DMS153 treated with DMSO at 0.1 percent for 48 hours (cell line): ENCODE measurements around the gene PRR12.

Experiments used
- DNase-seq: peaks from one replicate; lab custom pipeline; 2025; ENCODE audit not compliant: unreplicated experiment; lab: John Stamatoyannopoulos, UW

Gene PRR12, protein sequence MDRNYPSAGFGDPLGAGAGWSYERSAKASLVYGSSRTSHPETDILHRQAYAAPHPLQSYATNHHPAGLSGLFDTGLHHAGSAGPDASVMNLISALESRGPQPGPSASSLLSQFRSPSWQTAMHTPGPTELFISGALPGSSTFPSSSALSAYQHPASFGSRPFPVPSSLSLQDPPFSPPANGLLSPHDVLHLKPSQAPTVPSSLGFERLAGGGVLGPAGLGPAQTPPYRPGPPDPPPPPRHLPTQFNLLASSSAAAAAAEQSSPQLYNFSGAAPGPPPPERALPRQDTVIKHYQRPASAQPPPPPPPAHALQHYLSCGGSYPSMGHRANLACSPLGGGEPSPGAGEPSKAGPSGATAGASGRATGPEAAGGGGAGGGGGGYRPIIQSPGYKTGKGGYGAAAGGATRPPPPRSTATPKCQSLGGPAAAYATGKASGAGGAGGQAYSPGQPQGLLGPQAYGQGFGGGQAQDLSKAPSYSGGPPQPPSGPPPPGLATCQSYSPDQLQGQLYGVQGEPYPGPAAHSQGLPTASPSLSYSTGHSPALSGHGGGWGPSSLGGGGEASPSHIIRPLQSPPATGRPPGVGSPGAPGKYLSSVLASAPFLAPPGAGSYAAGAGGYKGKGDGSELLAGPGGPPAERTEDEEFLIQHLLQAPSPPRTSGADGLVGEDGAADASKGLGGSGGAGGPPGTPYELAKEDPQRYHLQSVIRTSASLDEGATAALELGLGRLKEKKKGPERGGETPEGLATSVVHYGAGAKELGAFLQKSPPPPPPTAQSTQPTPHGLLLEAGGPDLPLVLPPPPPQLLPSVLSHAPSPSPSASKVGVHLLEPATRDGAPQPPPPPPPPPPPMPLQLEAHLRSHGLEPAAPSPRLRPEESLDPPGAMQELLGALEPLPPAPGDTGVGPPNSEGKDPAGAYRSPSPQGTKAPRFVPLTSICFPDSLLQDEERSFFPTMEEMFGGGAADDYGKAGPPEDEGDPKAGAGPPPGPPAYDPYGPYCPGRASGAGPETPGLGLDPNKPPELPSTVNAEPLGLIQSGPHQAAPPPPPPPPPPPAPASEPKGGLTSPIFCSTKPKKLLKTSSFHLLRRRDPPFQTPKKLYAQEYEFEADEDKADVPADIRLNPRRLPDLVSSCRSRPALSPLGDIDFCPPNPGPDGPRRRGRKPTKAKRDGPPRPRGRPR (N-terminal part only)

DNA sequence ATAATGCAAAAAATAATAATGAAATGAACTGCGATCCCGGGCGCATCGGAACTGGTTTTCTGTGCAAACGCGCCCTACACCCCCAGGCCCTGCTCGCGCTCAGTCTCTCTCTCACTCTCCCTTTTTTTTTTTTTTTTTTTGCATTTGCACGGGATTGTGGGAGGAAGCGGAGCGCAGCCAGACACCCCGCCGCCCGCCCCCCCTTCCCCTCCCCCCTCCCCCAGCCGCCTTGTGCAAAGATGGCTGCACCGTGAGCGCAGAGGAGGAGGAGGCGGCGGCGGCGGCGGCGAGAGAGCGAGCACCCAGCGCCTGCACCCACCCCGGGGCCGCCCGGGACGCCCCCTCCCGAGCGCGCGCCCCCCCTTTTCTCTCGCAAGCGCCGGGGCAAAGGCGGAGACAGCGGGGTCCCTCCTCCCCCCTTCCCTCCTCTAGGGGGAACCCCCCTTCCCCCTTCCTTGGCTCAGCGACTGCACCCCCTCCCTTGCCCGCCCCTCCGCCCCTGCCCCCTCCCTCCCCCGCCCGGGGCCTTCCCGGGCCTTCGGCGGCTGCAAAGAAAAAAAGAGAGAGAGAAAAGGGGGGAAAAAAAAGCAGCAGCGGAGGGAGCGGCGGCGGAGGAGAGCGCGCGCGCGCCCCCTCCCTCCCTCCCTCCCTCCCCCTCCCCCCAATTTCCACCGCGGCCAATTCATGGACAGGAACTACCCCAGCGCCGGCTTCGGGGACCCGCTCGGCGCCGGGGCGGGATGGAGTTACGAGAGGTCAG lies at the start of gene PRR12:
Gene PRR12 (plus strand): TSS at position 212 of the 760 bp plus-strand sequence. CDS start 473 bp downstream, at position 685.
- peak; percentile 44 for DNase-seq

DNA sequence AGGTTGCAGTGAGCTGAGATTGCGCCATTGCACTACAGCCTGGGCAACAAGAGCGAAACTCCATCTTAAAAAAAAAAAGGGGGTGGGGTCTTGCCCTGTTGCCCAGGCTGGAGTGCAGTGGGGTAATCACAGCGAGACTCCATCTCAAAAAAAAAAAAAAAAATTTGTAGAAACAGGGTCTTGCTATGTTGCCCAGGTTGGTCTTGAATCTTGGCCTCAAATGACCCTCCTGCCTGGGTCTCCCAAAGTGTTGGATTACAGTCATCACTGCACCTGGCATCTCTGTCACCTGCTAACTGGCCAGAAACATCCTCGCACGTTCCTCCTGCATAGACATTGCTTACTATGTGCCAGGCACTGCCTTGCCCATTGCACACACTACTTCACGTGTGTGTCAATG lies 49.1 kb upstream of the PRR12 start:
- DNase-seq: no peak

DNA sequence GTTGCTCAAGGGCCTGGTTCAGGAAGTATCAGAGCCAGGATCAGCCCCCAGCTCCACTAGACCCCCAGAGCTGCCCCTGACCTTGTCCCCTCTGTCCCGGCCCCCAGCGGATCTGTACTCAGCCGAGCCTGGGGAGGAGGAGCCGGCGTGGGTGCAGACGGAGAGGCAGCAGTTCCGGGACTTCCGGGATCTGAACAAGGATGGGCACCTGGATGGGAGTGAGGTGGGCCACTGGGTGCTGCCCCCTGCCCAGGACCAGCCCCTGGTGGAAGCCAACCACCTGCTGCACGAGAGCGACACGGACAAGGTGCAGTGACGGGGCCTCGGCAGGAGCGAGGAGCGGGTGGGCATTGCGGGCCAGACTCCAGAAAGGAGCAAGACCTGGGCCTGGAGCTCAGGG lies 48.5 kb upstream of the PRR12 start:
- no peak for DNase-seq

DNA sequence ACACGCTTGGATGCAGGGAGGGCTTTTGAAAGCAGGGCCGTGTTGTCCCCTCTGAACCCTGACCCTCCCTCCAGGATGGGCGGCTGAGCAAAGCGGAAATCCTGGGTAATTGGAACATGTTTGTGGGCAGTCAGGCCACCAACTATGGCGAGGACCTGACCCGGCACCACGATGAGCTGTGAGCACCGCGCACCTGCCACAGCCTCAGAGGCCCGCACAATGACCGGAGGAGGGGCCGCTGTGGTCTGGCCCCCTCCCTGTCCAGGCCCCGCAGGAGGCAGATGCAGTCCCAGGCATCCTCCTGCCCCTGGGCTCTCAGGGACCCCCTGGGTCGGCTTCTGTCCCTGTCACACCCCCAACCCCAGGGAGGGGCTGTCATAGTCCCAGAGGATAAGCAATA lies 48.0 kb upstream of the PRR12 start:
- no peak for DNase-seq

DNA sequence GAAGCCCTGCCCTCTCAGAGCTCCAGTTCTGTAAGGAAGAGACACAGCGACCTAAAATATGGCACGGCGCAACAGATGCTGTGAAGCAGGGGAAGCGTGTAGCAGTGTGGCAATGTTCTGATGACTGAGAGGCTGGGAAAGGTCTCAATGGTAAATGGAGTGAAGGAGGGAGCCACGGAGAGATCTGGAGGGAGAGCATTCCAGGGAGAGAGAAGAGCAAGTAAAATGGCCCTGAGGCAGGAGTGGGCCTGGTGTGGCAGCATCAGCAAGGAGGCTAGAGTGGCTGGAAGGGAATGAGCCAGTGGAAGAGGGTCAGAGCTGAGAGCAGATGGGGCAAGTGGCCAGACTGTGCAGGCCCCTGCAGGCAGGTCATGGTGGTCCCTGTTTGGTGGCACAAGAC lies 46.8 kb upstream of the PRR12 start:
- DNase-seq: no peak

DNA sequence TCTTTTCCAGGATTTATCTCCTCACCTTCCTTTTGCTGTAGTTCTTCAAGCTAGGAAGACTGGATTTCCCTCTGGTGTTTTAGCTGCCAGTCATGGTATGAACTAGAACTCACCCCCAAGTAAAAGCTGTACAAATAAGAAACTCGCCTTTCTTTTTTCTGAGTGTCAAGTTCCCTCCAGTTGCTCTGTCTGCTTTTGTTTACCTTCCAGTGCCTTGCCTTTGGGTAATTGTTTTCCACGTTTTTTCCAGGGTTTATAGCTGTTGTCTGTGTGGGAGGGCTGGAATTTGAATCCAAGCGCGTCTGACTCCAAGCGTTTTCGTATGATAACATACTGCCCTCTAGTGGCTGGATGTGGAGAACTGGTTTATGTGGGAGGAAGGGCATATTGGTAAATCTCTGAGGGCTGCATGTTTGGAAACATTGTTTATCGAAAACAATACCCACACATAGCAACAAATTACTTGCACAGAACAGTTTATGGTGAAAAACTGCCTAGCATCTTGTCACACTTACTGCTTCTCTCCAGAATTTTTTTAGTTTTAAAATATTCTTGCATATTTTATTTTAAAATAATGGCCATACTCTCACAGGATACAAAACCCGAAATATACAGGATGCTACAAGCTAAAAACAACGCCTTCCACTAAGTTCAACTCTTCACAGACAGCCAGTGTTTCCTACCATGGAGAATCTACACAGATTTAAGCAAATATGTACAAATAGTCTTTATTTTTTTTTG lies 44.0 kb upstream of the PRR12 start:
- DNase-seq: peak; percentile 83

DNA sequence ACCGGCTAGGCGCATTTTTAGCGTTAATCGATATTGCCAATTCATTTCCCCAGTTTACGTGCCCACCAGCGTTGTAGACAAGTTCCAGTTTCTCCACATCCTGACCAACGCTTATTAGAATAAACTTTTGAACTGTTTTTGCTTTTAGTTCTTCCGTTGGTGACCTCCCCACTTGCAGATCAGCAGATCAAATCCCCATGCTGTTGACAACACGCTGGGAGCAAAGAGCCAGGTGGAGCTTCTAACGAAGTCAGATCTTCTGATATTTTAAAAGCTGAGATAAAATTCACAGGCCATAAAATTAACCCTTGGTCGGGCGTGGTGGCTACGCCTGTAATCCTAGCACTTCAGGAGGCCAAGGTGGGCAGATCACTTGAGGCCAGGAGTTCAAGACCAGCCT lies 41.9 kb upstream of the PRR12 start:
- DNase-seq: no peak

DNA sequence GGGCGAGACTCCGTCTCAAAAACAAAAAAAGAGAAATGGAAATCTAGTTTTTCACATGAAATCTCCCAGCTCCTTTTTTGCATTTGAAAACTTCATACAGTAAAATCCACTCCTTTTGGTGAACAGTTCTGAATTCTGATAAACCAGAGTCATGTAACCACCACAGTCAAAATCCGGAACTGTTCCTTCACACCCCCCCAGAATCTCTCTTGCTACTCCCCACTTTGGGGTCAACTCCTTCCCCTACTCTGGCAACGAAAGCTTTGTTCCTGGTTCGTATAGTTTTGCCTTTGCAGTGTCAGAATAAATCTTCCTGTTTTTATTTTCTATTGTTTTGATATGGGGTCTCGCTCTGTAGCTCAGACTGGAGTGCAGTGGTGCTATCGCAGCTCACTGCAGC lies 39.5 kb upstream of the PRR12 start:
- DNase-seq: no peak

DNA sequence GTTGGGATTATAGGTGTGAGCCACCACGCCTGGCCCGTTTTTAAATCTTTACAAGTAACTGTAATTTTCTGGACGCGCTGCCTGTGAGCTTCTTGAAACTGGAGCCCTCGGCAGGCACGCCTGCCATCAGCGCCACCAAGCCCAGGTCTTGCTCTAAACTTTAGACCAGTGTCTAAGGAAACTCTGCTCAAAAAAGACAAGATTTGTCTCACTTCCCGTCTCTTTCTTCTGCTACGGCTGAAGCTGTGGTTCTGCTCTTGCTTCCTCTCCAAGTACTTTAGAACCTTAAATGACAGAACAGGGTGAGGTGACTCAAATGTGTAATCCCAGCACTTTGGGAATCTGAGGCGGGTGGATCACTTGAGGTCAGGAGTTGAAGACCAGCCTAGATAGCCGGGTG lies 38.2 kb upstream of the PRR12 start:
- DNase-seq: no peak

DNA sequence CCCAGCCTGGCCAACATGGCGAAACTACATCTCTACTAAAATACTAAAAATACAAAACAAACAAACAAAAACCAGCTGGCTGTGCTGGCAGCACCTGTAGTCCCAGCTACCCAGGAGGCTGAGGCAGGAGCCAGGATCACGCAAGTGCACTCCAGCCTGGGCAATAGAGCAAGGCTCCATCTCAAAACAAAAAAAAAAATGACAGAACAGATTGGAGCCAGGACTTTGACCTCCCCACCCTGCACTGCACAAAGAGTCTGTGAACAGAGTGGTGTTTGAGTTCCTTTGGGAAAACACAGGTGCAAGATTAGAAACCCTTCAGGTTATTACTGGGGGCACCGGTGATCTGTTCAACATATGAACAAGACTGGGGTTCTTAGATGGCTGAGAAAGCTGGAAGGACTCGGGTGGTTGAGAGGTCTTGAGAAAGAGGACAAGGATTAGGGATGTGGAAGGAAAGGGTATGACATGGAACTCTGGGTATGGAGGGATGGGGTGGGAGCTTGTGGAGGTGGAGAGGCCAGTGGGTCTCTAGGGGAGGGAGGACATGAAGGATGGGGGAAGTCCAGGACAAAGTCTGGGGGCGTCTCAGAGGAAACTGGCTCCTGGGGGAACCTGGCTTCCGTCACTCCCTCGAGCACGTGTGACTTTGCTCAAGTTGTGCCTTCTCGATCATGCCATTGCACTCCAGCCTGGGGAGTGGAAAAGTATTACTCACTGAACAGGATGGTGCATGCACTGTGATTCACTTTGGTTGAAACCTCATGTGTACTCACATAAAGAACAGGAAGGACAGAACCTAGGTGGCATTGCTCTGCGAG lies 37.3 kb upstream of the PRR12 start:
- DNase-seq: no peak

DNA sequence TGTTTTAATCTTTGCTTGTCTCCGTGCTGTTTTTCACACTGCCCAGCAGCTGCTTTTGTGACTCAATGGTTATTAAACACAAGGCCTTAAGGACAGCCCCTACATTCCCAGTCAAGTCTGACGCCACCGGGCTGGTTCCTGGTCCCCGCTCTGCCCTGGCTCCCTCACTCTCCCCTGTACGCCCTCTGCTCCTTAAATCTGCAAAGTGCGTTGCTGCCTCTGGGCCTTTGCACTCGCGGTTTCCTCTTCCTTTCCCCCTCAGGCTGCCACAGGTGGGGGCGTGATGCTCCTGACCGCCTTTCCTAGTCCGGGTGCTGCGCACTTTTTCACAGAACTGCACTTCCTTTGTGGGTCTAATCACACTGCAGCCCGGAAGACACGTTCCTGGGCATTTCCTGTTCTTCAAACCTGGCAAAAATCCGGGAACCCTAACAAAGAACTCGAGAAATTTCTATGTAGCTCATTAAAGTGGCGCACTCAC lies 36.2 kb upstream of the PRR12 start:
- DNase-seq: no peak

DNA sequence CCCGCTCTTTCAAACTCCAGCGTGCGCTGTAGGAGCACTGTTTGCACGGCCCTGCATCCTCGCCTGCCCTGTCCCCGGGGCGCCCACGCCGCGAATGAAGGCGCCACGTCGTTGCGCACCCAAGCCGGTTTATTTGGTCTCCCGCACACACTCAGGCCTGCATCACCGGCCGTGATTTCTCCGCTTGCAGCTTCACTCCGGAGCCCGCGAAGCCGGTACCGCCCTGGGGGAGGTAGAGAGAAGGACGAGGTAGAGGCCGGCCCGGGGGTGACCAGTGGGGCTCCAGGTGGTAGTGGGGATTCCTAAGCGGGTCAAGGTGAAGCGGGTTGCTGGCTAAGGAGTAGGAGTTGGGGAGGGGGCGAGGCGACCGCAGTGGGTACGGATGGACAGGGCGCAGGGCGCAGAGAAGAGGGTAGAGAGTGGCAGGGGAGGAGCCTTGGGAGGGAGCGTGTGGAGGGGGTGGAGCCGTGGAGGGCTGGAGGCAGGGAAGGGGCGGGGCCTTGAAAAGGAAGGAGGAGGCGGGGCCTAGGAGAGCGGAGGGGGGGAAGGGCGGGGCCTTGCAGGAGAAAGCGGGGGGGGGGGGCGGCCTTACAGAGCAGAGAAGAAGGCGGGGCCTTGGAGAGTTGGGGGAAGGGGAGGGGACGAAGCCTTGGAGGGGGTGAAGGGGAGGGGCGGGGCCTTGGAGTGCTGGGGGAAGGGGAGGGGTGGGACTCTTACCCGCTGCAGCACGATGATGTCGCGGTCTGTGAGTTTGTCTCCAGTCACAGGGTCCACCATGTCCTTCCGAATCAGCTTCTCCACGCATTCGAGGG lies 35.2 kb upstream of the PRR12 start:
- no peak for DNase-seq

DNA sequence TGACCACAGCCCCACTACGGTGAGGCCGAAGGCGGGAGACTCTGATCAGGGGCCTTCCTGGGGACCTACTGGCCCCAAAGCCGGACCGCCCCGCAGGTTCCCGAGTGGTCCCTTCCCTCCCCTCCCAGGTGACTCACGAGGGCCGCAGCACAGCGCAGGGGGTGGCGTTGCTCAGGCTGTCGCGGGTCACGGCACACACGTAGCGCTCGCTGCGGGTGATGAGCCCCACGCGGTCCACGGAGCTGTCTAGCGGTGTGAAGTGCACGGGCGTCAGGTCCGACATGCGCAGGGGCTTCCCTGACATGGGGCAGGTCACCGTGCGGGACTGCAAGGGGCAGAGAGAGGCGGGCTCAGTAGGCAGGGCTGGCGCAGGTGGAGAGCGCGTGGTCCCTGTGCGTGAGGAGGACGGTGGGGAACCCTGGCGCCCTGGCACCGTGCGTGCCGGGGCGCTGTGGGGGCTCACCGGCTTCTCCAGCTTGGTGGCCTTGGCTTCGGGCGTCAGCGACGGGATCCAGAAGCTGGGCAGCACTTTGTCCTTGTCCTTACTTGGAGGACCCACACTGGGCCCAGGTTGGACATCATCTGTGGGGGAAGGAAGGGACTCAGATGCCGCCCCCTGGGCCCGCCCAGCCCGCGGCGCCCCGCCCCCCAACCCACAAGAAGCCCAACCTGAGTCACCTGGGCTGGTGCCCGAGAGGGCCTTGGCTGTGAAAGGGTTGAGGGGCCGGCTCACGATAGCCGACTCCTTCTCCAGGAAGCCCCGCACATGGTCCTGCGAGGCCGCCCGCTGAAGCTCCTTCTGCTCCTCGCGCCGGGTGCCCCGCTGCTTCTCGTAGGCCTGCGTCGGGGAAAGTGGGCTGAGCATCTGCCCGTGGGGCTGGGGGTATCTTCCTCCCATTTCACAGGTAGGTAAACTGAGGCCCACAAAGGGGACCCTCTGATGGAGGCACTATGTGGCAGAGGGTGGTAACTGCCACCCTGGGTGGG lies 34.3 kb upstream of the PRR12 start:
- no peak for DNase-seq

DNA sequence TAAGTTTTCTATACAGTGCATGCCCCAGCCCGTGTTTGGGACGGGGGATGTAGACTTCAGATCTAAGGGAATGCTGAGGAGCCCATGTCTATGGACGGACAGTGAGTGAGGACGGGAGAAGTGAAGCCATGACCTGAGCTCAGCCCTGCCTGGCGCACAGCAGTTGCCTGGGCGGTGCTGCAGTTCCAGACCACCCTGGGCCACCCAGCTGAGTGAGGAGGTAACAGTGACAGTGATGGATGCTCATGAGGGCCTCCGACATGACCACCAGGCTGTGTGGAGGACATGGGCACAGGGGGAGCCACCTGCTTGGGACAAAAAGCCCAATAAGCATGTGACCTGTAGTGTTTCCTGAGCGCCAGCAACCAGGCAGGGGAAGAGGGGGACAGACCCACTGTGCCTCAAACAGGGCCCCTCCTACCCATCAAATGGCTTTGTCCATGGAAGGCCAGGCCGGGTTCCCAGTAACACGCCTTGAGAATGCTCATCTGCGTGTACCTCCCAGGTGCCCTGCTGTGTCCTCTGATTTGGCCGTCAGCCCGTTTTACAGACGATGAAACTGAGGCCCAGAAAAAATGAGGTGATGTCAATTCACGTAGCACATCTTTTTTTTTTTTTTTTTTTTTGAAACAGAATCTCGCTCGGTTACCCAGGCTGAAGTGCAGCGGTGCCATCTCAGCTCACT lies 33.2 kb upstream of the PRR12 start:
- no peak for DNase-seq

DNA sequence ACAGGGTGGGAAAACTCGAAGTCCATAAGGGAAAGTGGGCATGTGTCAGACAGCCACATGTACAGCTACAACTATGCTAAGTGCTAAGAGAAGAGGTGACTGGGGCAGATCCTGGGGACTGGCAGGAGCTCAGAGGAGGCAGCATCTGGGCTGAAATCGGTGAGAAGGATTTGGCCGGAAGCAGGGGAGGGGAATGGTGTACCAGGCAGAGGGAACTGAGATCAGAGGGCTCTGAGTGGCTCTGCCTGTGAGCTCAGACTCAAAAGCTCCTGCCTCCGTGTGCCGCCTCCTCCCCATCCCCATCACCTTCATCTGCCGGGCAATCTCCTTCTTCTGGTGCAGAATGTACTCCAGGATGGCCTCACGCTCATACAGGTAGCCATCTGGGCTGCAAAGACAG lies 32.4 kb upstream of the PRR12 start:
- DNase-seq: no peak

DNA sequence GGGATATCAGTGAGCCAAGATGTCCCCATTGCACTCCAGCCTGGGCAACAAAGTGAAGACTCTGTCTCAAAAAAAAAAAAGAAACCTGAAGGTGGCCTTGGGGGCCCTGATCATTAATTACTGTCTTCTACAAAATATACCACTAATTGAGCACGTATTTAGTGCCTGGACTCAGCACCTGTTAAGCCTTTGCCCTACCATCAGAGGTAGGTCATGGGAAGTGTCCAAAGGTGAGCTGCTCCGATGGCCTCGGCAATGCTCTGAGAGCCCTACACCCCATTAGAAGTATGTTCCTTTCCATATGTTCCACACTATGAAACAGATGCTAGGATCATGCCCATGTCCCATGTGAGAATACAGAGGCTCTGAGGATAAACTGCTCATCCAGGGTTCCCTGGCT lies 31.5 kb upstream of the PRR12 start:
- no peak for DNase-seq

DNA sequence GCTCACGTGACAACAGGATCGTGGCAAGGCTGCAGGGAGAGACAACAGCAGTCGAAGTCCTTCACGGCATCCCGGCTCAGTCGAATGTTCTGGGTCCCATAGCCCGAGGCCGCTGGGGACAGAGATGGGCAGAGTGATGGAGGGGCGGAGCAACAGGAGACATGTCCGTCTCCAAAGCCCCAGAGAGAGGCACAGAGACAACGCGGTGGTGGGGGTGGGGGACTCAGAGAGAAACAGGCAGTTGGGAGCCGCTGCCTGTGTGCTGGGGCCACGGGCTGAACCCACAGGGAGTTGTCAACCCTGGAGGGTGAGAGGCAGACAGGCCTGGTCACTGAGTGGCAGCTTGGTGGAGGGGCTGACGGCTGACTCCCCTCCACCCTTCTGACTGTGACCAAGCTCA lies 31.1 kb upstream of the PRR12 start:
- DNase-seq: no peak
